NCI-H2107 (cell line): ENCODE data around the gene PKDCC.

Experiments
- DNase-seq: peaks from one replicate; lab custom pipeline; 2025; lab: John Stamatoyannopoulos, UW

Gene PKDCC

GRCh38 chr2:42047488-42048298 is at the start of gene PKDCC:
Gene PKDCC (plus strand): TSS chr2:42048021. CDS start chr2:42048200, 179 bp downstream.
- DNase-seq: no peak

- no peak for DNase-seq
These were observed 49.4 kb upstream of the PKDCC start for GRCh38 chr2:41998186-41999127.

- no peak for DNase-seq
These were observed 48.7 kb upstream of the PKDCC start for GRCh38 chr2:41999128-41999480.

- DNase-seq: no peak
These were observed 48.1 kb upstream of the PKDCC start for GRCh38 chr2:41999592-42000281.

- DNase-seq: no peak
These were observed 46.1 kb upstream of the PKDCC start for GRCh38 chr2:42001711-42002201.

GRCh38 chr2:42007551-42007950 is 40.3 kb upstream of the PKDCC start:
- DNase-seq: no peak

- DNase-seq: no peak
These were observed 39.4 kb upstream of the PKDCC start for GRCh38 chr2:42008241-42008921.

GRCh38 chr2:42009657-42010580 is 37.9 kb upstream of the PKDCC start:
- DNase-seq: no peak

- DNase-seq: no peak
These were observed 37.0 kb upstream of the PKDCC start for GRCh38 chr2:42010743-42011298.

- no peak for DNase-seq
These were observed 35.7 kb upstream of the PKDCC start for GRCh38 chr2:42012137-42012536.

- no peak for DNase-seq
These were observed 35.2 kb upstream of the PKDCC start for GRCh38 chr2:42012651-42013050.

GRCh38 chr2:42013409-42013808 is 34.4 kb upstream of the PKDCC start:
- no peak for DNase-seq

- no peak for DNase-seq
These were observed 26.4 kb upstream of the PKDCC start for GRCh38 chr2:42021464-42021863.

GRCh38 chr2:42025151-42025582 is 22.7 kb upstream of the PKDCC start:
- DNase-seq: no peak

- DNase-seq: no peak
These were observed 21.5 kb upstream of the PKDCC start for GRCh38 chr2:42026272-42026671.

GRCh38 chr2:42028571-42029148 is 19.2 kb upstream of the PKDCC start:
- no peak for DNase-seq

GRCh38 chr2:42029171-42029570 is 18.6 kb upstream of the PKDCC start:
- no peak for DNase-seq

- no peak for DNase-seq
These were observed 18.1 kb upstream of the PKDCC start for GRCh38 chr2:42029639-42030199.

GRCh38 chr2:42030200-42030759 is 17.5 kb upstream of the PKDCC start:
- no peak for DNase-seq
